GM06990 (cell line): Measurements from ENCODE around the gene FDXACB1.

Source experiments
- DNase-seq: peaks from one replicate; pipeline ENCODE4 v3.0.0-alpha.2; 2011; ENCODE audit not compliant: insufficient read length; ENCODE audit errors: extremely low read depth
- H3K27me3 ChIP-seq: replicated peaks from 2 replicates; pipeline ENCODE4 v1.6.0; 2011; ENCODE audit warnings: low read length; ENCODE audit not compliant: control insufficient read depth, insufficient read depth
- H3K36me3 ChIP-seq: 2 replicates; pipeline ENCODE4 v1.5.1; 2011; ENCODE audit warnings: low read length; ENCODE audit not compliant: control insufficient read depth, insufficient read depth
- H3K4me3 ChIP-seq: replicated peaks from 2 replicates; pipeline ENCODE4 v1.5.1; 2011; ENCODE audit warnings: low read depth, mild to moderate bottlenecking, control low read depth, low read length
- TF ChIP-seq, protein P1 (sequence below): IDR thresholded peaks from 2 replicates; pipeline ENCODE4 v1.5.1; 2011; ENCODE audit warnings: low read length, control low read depth, mild to moderate bottlenecking, inconsistent platforms; ENCODE audit not compliant: insufficient read depth, poor library complexity, severe bottlenecking

FDXACB1 gene

DNA sequence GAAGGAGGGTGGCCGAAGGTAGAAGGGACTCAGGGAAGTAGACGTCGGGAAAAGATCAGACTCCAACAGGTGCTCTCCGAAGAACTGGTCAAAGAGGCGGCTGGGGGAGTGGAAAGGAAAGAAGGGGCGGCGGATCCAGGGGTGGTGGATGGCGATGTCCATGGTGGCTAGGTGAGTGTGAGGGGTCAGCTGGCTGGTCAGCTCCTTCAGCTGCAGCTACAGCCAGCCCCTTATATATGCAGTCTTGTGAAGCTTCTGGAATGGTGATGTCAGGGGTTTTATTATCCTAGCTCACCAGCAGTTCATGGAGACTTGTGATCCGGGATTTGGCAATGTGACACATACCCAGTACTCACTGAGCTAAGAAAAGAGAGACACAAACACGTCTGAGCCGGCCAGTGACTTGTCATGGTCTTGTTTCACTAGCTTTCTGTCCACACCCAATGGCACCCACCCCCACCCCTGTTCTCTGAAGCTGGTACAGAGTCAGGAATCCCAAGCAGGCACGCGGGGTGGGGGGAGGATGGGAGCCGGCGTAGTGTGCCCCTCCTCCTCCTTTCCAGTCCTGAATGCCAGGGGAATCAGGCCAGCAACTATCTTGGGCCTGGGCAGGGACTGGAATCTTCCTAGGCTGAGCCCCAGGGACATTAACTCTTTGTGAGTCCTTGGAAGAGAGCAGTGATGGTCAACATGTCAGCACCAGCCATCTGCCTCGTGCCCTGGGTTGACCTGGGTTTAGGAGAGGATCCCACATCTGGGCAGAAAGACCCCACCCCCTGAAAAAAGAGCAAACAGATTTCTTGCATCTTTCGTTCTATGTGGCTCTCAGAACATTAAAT lies 32.8 kb upstream of the FDXACB1 start, which contains the start of gene CRYAB:
Gene CRYAB (minus strand): TSS at position 208 of the 839 bp plus-strand sequence. CDS start 46 bp downstream, at position 162.
- Histone ChIP-seq H3K36me3 (no peaks in the 10 kb centered on the region), H3K4me3 (no peak within 1 kb of the TSS), H3K27me3 (no peaks in the 10 kb centered on the region; the same call in none of the 2 replicates)
- TF ChIP-seq, protein P1, sequence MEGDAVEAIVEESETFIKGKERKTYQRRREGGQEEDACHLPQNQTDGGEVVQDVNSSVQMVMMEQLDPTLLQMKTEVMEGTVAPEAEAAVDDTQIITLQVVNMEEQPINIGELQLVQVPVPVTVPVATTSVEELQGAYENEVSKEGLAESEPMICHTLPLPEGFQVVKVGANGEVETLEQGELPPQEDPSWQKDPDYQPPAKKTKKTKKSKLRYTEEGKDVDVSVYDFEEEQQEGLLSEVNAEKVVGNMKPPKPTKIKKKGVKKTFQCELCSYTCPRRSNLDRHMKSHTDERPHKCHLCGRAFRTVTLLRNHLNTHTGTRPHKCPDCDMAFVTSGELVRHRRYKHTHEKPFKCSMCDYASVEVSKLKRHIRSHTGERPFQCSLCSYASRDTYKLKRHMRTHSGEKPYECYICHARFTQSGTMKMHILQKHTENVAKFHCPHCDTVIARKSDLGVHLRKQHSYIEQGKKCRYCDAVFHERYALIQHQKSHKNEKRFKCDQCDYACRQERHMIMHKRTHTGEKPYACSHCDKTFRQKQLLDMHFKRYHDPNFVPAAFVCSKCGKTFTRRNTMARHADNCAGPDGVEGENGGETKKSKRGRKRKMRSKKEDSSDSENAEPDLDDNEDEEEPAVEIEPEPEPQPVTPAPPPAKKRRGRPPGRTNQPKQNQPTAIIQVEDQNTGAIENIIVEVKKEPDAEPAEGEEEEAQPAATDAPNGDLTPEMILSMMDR = no peak
- DNase-seq = no peak

DNA sequence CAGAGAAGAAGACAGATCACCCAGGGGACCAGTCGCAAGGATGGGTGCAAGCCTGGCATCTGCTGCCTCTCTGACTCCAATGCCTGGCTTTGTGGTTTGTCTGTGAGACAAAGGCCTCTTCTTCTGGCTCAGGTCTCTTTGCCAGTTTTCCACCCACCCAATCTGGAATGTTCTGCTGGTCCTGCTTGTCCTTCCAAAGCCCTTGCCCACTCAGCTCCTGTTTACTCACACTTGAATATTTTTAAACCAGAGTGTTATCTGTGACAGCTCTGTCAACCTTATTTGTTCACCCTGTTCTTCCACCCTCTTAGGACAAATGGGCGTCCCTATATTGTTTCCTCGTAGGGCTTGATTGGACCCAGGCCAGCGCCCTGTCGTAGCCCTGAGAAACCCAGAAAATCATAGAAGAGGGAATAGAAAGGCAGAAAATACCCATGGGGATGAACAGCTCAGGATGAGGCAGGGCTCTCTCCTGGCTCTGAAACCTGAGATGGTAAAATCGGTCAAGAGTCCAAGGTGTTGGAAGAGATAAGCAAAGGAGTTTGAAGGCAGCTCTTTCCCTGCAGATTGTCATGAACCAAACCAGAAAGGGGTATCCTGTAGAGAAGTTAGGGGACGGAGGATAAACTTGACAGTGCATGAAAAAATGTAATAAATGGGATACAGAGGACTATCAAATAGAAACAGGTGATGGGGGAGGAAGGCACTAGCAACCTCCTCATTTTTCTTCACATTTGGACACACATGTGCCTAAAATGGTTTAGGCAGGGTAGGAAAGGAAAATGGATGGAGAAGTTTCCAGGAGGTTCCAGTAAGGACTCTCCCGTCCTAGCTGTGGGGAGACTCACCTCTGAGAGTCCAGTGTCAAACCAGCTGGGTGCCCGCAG lies 32.0 kb upstream of the FDXACB1 start:
- TF ChIP-seq, protein P1 = no peak
- Histone ChIP-seq H3K27me3 (no peaks in the 10 kb centered on the region; the same call in none of the 2 replicates), H3K36me3 (no peaks in the 10 kb centered on the region), H3K4me3 (no peak overlapping the region)
- DNase-seq = no peak

DNA sequence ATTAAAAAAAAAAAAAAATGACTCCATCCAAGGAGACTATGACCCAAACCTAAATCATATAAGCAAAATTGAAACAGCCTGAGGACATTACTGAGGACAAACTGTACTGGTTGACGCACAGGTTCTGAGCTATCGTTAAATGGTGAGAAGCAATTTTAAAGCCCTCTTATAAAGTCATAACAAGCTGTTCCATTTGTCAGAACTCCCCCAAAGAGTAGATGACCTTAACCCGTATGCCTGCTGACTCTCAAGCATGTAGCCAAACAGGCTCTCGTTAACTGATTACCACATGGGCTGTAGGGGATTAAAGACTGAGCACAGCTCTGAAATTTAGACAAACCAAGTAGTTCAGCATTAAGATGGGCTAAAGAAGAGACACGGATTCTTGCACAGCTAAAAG lies 30.4 kb upstream of the FDXACB1 start:
- Histone ChIP-seq H3K36me3 (no peaks in the 10 kb centered on the region), H3K27me3 (no peaks in the 10 kb centered on the region; the same call in none of the 2 replicates), H3K4me3 (no peak overlapping the region)
- TF ChIP-seq, protein P1 = no peak
- DNase-seq = no peak

DNA sequence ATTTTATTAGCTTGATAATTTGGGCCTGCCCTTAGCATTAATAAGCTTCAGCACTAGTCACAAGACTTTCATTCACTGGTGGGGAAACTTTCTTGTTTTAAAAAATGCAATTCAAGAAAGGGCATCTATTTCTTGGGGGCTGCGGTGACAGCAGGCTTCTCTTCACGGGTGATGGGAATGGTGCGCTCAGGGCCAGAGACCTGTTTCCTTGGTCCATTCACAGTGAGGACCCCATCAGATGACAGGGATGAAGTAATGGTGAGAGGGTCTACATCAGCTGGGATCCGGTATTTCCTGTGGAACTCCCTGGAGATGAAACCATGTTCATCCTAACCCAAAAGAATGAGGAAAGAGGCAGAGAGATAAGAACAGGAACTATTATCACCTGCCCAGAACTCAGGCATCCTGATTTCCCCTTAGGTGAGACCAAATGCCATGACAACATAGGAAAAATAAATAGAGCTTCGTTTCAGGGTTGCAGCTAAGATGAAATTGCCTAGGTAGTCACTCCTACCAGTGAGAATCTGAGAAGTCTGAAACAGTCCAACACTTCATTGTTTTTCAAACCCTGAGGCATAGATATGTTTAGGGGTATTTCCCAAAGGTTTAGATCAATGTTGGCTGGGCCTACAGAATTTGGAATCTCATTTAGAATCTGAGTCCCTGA lies 29.8 kb upstream of the FDXACB1 start:
- no peak for DNase-seq
- Histone ChIP-seq H3K27me3 (no peaks in the 10 kb centered on the region; the same call in none of the 2 replicates), H3K36me3 (no peaks in the 10 kb centered on the region), H3K4me3 (no peak overlapping the region)
- TF ChIP-seq, protein P1 = no peak

DNA sequence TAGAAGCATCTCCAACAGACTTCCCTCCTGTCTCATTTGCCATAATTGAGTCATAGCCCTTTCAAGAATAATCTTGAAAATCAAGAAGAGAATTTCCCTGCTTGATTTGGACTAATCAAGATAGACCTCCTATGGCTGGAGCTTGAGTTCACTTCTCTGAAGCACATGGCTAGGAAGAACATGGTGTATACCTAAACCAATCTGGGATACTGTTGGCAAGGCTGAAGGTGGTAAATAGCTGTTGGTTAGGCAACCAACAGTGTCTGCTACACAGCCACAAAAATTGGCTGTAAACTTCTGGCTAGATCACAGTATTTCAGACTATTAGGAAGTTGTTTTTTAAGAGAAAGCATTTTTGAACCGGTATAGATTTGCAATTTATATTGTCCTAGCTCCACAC lies 27.7 kb upstream of the FDXACB1 start:
- Histone ChIP-seq H3K27me3 (no peaks in the 10 kb centered on the region; the same call in none of the 2 replicates), H3K36me3 (no peaks in the 10 kb centered on the region), H3K4me3 (no peak overlapping the region)
- TF ChIP-seq, protein P1 = no peak
- no peak for DNase-seq
